PC-3 (cell line): Measurements from ENCODE around the gene PTPRB. TPM values are rescaled to one million over a fixed set of nuclear protein-coding genes. Genes with fewer than 3 reads are reported as not detected.

Experiments used
- ATAC-seq: fragments of 200-7000 bp; cut with Tn5 transposase; 2 replicates; pipeline ENCODE4 v1.9.1; 2020; ENCODE audit warnings: mild to moderate bottlenecking, moderate library complexity
- BruUV-seq: library from RNA; stranded (reverse); fragments of 400-500 nt; replicated peaks from 2 replicates; lab custom pipeline; 2021; lab: Mats Ljungman, UMichigan
- CTCF ChIA-PET: fragments of 300-600 bp; sonication (Branson Sonifier 250); formaldehyde crosslinking; loops from one replicate; lab custom pipeline; 2022; ENCODE audit warnings: antibody characterized with exemption; lab: Charles Lee
- POLR2A ChIA-PET: fragments of 300-600 bp; sonication (Branson Sonifier 250); formaldehyde crosslinking; loops from one replicate; lab custom pipeline; 2022; ENCODE audit warnings: antibody characterized with exemption; ENCODE audit not compliant: unreplicated experiment; lab: Charles Lee
- DNase-seq: peaks from one replicate; pipeline ENCODE4 v3.0.0-alpha.2; 2015
- H2AFZ ChIP-seq: fragments of 300-600 bp; sonication (generic); 2 replicates; pipeline ENCODE4 v1.6.0; 2016; ENCODE audit warnings: antibody characterized with exemption, low read length
- H3F3A ChIP-seq: fragments of 300-600 bp; sonication (generic); one replicate; pipeline ENCODE4 v1.6.0; 2017; ENCODE audit warnings: antibody characterized with exemption, low read length, control low read depth, mild to moderate bottlenecking; ENCODE audit not compliant: unreplicated experiment
- H3K27ac ChIP-seq: fragments of 300-600 bp; sonication (generic); 2 replicates; pipeline ENCODE4 v1.5.1; 2016; ENCODE audit warnings: mild to moderate bottlenecking, low read length
- H3K27me3 ChIP-seq: fragments of 300-600 bp; sonication (generic); 2 replicates; pipeline ENCODE4 v1.6.1; 2016; ENCODE audit warnings: low read length, mixed read lengths
- H3K36me3 ChIP-seq: fragments of 300-600 bp; sonication (generic); 2 replicates; pipeline ENCODE4 v1.6.1; 2016; ENCODE audit warnings: low read depth, mixed run types, low read length, mixed read lengths
- H3K4me1 ChIP-seq: fragments of 300-600 bp; sonication (generic); 2 replicates; pipeline ENCODE4 v1.5.1; 2016; ENCODE audit warnings: low read length; ENCODE audit not compliant: insufficient read depth
- H3K4me2 ChIP-seq: fragments of 300-600 bp; sonication (generic); 2 replicates; pipeline ENCODE4 v1.6.0; 2016; ENCODE audit warnings: low read length
- H3K4me3 ChIP-seq: fragments of 300-600 bp; sonication (generic); 2 replicates; pipeline ENCODE4 v1.5.1; 2016; ENCODE audit warnings: mild to moderate bottlenecking, low read length, mixed read lengths
- H3K79me2 ChIP-seq: fragments of 300-600 bp; sonication (generic); 2 replicates; pipeline ENCODE4 v1.6.1; 2017; ENCODE audit warnings: low read length, mixed read lengths
- H3K9ac ChIP-seq: fragments of 300-600 bp; sonication (generic); 2 replicates; pipeline ENCODE4 v1.6.0; 2016; ENCODE audit warnings: mild to moderate bottlenecking, low read length
- H3K9me2 ChIP-seq: fragments of 300-600 bp; sonication (generic); replicated peaks from 2 replicates; pipeline ENCODE4 v1.6.1; 2016; ENCODE audit warnings: mixed run types, low read length, mixed read lengths
- H3K9me3 ChIP-seq: fragments of 300-600 bp; sonication (generic); 2 replicates; pipeline ENCODE4 v1.6.1; 2016; ENCODE audit warnings: low read length, mixed read lengths
- H4K20me1 ChIP-seq: fragments of 300-600 bp; sonication (generic); 2 replicates; pipeline ENCODE4 v1.6.1; 2016; ENCODE audit warnings: low read length, mixed read lengths
- EZH2 ChIP-seq: fragments of 300-600 bp; sonication (generic); IDR thresholded peaks from one replicate; pipeline ENCODE4 v1.6.1; 2017; ENCODE audit warnings: antibody characterized with exemption, mild to moderate bottlenecking, low read length; ENCODE audit not compliant: unreplicated experiment
- EZH2phosphoT487 ChIP-seq: fragments of 300-600 bp; sonication (generic); IDR thresholded peaks from 2 replicates; pipeline ENCODE4 v1.6.1; 2018; ENCODE audit warnings: mild to moderate bottlenecking, antibody characterized with exemption, low read length, borderline replicate concordance
- intact Hi-C: fragments of 100-400 bp; cut with micrococcal nuclease; formaldehyde crosslinking; loops from 2 replicates; pipeline ENCODE4 v1.9.0; 2023
- total RNA-seq: library from RNA; depleted of rRNA; stranded (reverse); fragments of >200 nt; gene quantifications from 2 replicates; pipeline ENCODE4 v1.2.3, GENCODE V29; 2014
- TF ChIP-seq, protein P1 (sequence below): fragments of 300-600 bp; sonication (generic); conservative IDR thresholded peaks from 2 replicates; pipeline ENCODE4 v1.5.1; 2017; ENCODE audit warnings: antibody characterized with exemption, low read depth, mild to moderate bottlenecking, low read length

The PTPRB gene
- total RNA-seq, 1 experiment from 2014 or later = 0.66 TPM

GRCh38 chr12:70482764-70483163, 154.5 kb downstream of the PTPRB start:
- no peak for ATAC-seq
- H3K4me2 ChIP-seq = no peak overlapping the region
- ChIA-PET POLR2A (interaction anchor here (0.5 kb wide), 1 partner anchor 523 kb away, joined by 4 read pairs; no protein-coding TSS in a partner anchor), CTCF (no interaction called here)
- no peak overlapping the region for H2AFZ ChIP-seq
- no peaks in the 10 kb centered on the region for H4K20me1 ChIP-seq
- no peaks in the 10 kb centered on the region for H3K27me3 ChIP-seq
- no peaks in the 10 kb centered on the region for H3K9me2 ChIP-seq
- H3K4me3 ChIP-seq = no peak overlapping the region
- H3K36me3 ChIP-seq = no peaks in the 10 kb centered on the region
- intact Hi-C loops = no loop called here
- no peaks in the 10 kb centered on the region for H3K9me3 ChIP-seq
- no peak for DNase-seq
- no peak overlapping the region for H3K27ac ChIP-seq
- TF ChIP-seq, protein P1, sequence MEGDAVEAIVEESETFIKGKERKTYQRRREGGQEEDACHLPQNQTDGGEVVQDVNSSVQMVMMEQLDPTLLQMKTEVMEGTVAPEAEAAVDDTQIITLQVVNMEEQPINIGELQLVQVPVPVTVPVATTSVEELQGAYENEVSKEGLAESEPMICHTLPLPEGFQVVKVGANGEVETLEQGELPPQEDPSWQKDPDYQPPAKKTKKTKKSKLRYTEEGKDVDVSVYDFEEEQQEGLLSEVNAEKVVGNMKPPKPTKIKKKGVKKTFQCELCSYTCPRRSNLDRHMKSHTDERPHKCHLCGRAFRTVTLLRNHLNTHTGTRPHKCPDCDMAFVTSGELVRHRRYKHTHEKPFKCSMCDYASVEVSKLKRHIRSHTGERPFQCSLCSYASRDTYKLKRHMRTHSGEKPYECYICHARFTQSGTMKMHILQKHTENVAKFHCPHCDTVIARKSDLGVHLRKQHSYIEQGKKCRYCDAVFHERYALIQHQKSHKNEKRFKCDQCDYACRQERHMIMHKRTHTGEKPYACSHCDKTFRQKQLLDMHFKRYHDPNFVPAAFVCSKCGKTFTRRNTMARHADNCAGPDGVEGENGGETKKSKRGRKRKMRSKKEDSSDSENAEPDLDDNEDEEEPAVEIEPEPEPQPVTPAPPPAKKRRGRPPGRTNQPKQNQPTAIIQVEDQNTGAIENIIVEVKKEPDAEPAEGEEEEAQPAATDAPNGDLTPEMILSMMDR = no peak
- TF ChIP-seq EZH2phosphoT487 (no peak), EZH2 (no peak)
- no peaks in the 10 kb centered on the region for H3K79me2 ChIP-seq
- no TSS peak for BruUV-seq
- no peaks in the 10 kb centered on the region for H3F3A ChIP-seq
- H3K9ac ChIP-seq = no peak overlapping the region
- H3K4me1 ChIP-seq = no peaks in the 10 kb centered on the region

- Histone ChIP-seq H2AFZ (no peak overlapping the region), H3K79me2 (no peaks in the 10 kb centered on the region), H3K4me2 (no peak overlapping the region), H3F3A (no peaks in the 10 kb centered on the region), H3K4me1 (no peaks in the 10 kb centered on the region), H3K9me2 (no peaks in the 10 kb centered on the region), H3K9ac (no peak overlapping the region), H4K20me1 (no peaks in the 10 kb centered on the region), H3K9me3 (peaks cover 2% of the 10 kb centered on the region; the same call in 1 of the 2 replicates), H3K4me3 (no peak overlapping the region), H3K27ac (no peak overlapping the region), H3K27me3 (no peaks in the 10 kb centered on the region), H3K36me3 (no peaks in the 10 kb centered on the region)
- intact Hi-C loops = no loop called here
- TF ChIP-seq EZH2 (no peak), EZH2phosphoT487 (no peak)
- TF ChIP-seq, protein P1 = no peak
- no peak for DNase-seq
- POLR2A ChIA-PET = interaction anchor here (0.5 kb wide), 1 partner anchor 131 kb away, joined by 3 read pairs; no protein-coding TSS in a partner anchor
- ATAC-seq = no peak
- no TSS peak for BruUV-seq
- CTCF ChIA-PET = no interaction called here
Measured at GRCh38 chr12:70469221-70469820, 167.9 kb downstream of the PTPRB start.

DNA sequence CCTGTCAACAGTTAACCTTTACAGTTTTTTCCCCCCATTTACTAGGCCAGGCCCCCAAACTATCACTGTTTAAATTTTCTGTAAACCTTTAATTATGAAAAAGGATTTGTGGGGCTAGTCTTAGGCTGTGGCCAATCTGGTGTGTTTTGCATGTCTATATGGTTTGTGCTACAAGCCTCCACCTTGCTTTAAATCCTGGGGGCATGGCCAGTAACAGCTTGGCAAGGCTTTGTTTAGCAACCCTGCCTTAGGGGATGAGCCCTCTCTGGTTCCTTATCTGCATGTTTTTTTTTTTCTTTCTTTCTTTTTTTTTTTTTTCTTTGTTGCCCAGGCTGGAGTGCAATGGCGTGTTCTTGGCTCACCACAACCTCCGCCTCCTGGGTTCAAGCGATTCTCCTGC, 168.5 kb downstream of the PTPRB start:
- no peaks in the 10 kb centered on the region for H4K20me1 ChIP-seq
- ATAC-seq (no peak), DNase-seq (no peak)
- no peak overlapping the region for H3K4me3 ChIP-seq
- no peaks in the 10 kb centered on the region for H3K27me3 ChIP-seq
- no peaks in the 10 kb centered on the region for H3K79me2 ChIP-seq
- H3K4me1 ChIP-seq = no peaks in the 10 kb centered on the region
- no peaks in the 10 kb centered on the region for H3K9me2 ChIP-seq
- POLR2A ChIA-PET = no interaction called here
- no peaks in the 10 kb centered on the region for H3F3A ChIP-seq
- no peak overlapping the region for H3K4me2 ChIP-seq
- no TSS peak for BruUV-seq
- no peak overlapping the region for H3K27ac ChIP-seq
- H3K36me3 ChIP-seq = no peaks in the 10 kb centered on the region; the same call in 1 of the 2 replicates
- no peak overlapping the region for H2AFZ ChIP-seq
- TF ChIP-seq, protein P1 = no peak
- no peak for TF ChIP-seq EZH2phosphoT487
- no peak for TF ChIP-seq EZH2
- CTCF ChIA-PET = no interaction called here
- H3K9ac ChIP-seq = no peak overlapping the region
- intact Hi-C loops = no loop called here
- peaks cover 7% of the 10 kb centered on the region; the same call in 1 of the 2 replicates for H3K9me3 ChIP-seq
